GM21360 (cell line): ENCODE measurements around the gene NUFIP1.
"Not testable (repeated sequence)": the region's sequence is repeated elsewhere in the genome, so short reads cannot be mapped to it uniquely, and the experiment has no call there.

Experiments
- ATAC-seq: cut with Tn5 transposase; IDR thresholded peaks from one replicate; pipeline ENCODE4 v1.9.1; 2021; ENCODE audit warnings: mild to moderate bottlenecking, moderate library complexity; ENCODE audit not compliant: unreplicated experiment

The NUFIP1 gene

DNA sequence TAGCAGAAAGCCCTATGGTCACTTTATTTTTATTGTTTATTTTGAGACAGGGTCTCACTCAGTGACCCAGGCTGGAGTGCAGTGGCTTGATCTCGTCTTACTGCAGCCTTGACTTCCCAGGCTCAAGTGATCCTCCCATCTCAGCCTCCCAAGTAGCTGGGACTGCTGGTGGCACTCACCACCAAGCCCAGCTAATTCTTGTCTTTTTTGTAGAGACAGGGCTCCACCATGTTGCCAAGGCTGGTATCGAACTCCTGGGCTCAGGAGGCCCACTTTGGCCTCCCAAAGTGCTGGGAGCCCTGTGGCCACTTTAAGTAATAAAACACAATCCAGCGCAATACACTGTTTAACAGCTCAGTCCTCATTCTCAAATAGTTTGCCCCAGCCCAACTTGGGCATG lies 69.3 kb downstream of the NUFIP1 start:
- no peak for ATAC-seq

DNA sequence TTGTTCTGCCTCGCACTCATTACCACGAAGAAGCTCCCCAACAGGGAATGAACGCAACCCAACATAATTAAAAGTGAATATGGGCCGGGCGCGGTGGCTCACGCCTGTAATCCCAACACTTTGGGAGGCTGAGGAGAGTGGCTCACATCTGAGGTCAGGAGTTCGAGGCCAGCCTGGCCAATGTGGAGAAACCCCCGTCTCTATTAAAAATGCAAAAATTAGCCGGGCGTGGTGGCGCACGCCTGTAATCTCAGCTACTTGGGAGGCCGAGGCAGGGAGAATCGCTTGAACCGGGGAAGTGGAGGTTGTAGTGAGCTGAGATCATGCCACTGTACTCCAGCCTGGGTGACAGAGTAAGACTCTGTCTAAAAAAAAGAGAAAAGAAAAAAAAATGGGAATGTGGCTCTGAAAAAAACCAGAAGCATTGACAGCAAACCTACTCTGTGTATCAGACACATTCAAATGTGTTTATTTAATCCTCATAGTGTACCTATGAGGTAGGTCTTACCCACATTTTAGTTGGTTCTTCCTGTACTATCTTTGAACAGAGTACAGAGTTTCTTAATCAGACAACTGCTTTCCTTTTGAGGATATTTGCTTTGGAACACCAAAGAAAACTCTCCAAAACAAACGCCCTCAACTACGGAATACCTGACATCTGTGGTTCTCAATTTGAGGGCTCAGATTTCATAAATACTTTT lies 70.0 kb downstream of the NUFIP1 start:
- no peak for ATAC-seq

DNA sequence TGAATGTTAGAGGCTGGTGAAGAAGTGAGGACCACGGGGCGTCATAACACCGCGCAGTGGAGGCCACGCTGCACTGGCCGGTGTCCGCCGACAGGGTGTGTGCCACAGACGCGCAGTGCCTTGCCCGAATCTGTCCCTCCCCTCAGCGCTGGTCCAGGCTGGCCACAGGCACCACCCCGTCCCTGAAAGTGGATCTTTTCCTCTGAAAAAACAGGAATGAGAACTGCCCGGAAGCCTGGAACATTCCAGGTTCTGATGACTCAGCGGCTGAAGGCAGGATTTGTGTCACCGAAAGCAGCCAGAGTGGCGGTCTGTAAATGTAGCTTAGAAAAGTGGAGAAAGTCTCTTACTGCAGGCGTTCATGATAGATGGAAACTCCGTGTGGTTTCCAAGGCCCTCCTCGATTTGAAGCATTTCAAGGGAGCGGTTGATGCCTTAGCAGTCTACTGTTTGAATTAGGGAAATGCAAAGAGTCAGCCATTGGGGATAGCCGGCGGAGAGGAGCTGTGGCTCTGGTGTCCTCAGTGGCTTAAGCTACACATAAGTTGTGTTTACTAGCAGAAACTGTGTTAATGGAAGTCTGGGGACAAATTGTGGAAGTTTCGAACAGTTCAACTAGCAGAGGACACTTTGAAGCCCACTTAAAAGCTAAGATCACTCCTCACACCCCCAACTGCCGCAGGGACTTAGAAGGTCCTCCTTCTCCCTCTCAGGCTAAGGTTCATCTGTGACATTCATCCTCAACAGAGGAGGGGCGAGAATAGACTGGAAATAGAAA lies 70.8 kb downstream of the NUFIP1 start:
- peak; percentile 88 for ATAC-seq

DNA sequence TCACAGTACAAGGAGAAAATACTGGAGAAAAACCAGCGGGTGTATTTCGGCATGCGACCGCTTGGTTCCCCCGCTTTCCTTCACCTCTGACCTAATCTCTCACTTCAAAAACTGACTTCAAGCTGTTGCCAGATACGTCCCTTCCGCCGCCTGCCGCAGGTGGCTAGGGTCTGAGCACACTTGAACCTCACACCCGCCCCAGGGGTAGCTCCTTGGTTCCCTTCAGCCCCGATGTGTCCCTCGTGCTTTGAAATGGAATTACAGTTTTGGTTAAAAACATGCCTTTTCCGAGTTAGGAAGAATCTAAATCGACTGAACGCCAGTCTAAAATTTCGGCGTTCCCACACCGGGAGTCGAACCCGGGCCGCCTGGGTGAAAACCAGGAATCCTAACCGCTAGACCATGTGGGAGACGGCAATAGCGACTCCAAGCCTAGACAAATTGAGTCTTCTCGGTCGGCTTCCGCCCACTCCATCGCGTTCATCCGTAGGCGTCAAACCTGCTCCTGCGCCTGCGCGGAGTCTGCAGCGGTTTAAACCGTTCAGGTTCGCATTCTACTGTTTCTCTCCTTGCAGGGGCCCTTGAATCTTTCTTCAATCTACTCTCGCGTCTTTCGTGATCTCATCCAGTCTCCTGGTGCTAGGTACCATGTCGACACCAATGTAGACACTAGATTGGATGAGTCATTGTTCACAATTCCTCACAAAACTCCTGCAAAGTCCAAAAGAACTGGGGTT lies 71.5 kb downstream of the NUFIP1 start:
- peak; percentile 80 for ATAC-seq

DNA sequence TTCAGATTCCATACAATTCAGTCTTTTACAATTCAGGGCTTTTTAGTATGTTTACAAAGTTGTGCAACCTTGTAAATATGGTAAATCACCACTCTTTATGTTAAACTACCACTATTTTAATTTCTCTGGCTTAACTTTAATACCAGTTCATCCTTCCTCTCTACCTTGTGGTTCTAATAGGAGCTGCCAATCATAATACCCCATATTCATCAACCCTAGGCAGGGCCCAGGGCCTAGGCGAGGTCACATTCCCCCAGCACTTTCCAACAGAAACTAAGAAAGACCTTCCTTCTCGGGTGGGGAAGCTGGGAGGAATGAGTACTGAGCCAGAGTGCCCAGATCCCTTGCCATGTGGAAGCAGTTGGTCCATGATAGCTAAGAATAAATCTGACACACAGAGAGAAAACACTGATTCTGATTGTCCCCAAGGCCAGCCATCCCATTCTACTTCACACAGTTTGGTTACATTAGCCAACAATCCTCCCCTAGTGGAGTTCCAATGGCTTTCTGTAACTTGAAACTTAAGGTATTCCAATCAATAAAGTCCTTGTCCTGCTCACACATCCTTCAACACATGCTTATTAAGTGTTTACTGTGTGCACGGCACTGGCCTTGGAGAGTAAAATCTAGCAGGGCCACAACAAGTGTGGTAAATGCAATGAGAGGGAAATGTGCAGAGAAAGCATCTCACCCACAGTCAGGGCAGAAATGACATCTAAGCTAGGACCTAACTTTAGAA lies 76.8 kb downstream of the NUFIP1 start:
- no peak for ATAC-seq

DNA sequence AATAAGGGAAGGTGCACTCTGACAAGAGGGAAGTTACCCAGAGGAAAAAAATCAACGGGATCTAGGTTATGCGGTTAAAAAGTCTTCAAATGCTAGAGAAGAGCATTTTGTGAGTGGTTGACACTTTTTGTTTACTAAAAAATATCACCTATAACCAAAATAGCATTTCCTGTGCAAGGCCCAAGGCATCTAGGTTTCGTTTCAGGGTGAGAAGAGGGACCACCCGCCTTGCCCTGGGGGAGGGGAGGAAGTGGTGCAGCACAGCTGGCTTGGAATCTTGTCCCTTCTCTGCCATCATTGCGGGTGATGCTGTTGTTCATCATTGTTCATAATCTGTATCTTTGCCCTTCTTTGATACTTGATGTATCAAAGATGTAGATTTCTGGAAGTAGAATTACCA lies 80.6 kb downstream of the NUFIP1 start:
- no peak for ATAC-seq

DNA sequence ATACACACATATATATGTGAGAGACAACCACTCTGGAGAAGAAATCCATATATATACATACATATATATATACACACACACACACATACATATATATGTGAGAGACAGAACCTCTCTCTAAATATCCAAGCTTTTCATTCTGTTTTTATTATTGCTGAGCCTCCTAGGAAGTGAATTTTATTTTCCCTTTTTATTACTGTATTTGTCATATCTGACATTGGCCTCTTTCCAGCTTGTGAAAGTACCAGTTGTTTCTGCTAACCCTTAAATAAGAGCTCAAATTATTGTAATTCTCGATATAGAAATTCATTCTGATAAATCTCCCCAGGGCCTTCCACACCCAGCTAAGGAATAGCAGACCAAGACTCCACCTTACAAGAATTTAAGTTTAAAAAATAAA lies 81.0 kb downstream of the NUFIP1 start:
- ATAC-seq = no peak

DNA sequence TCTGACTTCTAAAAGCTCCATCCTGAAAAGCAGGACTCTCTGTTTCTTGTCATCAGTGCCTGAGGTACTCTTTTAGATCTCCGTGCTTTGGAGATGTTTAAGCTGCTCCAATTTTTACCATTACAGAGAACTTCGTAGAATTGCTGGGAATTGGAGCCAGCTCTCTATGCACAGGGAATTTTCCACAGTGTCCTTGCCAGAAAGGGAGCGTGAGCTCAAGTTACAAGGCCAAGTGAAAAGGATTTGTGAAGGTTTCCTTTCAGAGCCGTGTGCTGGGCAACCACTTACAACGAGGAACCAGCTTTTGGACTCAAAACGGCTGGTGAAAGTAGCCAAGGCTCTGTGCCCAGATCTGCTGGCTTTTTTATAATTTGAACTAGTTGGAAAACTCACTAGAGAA lies 82.6 kb downstream of the NUFIP1 start:
- ATAC-seq = no peak

DNA sequence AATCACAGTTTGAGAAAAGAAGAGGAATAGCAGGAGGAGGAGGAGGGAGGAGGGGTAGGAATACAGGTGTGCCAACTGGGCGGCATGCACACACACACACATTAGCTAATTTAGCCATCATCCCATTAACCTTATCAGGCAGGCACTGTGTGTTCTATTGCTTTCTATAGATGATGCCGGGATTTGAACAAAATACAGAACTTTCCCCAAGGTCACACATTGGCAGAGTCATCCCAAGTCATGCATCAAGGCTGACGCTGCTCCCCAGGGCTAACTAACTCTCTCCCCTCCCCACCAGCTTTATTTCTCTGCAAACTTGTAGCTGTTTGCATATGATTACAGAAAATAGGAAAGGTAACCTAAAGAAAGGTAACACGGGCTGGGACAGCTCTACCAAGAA lies 83.0 kb downstream of the NUFIP1 start:
- ATAC-seq = no peak

DNA sequence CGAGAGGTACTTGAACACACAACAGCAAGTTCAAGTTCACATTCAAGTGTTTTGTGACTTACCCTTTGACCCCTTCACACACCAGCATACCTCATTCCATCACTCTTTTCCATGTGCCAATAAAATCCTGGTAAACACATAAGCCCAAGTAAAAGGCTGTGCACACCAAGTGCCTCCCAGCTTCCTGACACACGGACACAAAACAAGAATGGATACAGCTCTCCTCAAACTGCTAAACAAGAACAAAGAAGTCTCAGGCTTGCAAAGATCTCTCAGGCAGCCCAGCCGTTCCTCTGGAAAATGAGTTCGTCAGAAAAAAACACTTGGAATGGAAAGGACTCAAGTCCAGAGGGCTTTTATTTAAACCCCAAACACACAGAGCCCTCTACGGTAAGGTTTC lies 83.7 kb downstream of the NUFIP1 start:
- ATAC-seq = no peak

DNA sequence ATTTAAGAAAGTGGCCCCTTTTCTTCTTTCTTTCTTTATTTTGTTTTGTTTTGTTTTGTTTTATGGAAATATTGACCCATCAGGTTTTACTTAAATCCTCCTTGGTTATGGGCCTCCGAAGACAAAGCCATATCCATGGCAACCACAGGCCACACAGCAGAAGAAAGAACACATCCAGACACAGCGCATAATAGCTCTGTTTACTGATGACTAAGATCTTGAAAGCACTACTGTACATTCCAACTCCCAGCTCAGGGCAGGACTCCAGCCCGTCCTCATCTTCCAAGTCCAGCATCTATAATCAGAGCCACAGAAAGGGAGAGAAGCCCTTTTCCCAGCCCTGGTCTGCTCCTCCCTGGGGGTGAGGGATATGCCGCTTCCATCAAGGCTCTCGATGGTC lies 84.3 kb downstream of the NUFIP1 start:
- no peak for ATAC-seq

DNA sequence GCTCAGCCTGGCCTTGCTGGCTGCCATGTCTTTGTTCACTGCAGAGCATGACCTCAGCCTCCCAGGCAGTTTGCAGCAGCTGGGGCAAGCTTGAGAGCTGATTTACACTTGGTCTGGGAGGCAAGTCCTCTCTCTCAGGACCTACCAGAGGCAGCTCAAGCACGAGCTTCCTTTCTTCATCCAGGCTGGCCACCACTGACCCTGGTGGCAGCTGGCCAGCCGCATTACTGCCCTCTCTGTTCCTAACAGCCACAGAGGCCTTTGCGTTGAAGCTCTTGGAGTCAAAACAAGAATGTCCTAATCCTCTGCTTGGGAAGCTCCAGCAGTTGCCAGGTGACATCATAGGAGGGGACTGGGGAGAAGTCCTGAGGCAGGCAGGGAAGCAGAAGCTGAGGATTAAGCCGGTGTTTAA lies 85.7 kb downstream of the NUFIP1 start:
- no peak for ATAC-seq

DNA sequence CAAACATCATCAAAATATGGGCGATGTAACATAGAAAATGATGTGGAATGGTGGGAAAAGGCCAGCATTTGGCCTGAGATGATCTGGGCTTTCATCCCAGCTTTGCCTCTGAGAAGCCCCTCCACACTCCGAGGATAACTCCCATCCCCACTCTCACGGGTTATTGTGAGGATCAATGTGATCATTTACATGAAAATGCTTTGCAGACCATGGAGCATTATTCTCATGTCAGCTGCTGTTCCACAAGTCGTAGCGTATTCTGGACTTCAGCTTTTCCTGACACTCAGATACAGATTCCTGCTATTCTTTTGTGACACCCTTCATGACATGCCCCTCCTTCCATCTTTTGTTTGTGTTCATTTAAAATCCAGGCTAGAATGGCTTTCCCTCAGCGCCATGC lies 86.5 kb downstream of the NUFIP1 start:
- no peak for ATAC-seq

DNA sequence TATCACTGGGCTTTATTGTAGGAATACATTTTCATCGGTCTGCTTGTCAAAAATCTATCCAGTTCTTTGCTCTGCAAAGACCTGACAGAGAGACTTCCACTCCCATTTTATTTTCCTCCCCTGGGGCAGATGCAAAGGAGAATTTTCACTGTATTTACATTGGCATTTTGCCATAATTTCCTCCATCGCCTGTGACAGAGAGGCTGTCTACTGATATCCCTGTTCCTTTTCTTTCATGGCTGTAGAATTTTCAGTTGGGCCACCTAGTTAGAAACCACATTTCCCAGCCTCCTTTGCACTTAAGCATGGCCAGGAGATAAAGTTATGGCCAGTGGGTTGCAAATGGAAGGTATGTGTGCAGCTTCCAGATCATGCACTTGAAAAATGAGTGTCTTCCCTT lies 89.3 kb downstream of the NUFIP1 start:
- ATAC-seq = no peak

DNA sequence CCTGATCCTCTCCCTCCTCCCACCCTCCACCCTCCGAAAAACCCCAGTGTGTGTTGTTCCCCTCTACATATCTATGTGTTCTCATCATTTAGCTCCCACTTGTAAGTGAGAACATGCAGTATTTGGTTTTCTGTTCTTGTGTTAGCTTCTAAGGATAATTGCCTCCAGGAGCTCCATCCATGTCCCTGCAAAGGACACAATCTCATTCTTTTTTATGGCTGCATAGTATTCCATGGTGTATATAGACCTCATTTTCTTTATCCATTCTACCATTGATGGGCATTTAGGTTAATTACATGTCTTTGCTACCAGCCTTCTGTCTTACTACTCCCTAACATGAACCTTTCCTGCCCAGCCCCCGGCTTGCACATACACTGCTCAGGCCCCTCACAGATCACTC lies 91.0 kb downstream of the NUFIP1 start:
- ATAC-seq = not testable (repeated sequence)

DNA sequence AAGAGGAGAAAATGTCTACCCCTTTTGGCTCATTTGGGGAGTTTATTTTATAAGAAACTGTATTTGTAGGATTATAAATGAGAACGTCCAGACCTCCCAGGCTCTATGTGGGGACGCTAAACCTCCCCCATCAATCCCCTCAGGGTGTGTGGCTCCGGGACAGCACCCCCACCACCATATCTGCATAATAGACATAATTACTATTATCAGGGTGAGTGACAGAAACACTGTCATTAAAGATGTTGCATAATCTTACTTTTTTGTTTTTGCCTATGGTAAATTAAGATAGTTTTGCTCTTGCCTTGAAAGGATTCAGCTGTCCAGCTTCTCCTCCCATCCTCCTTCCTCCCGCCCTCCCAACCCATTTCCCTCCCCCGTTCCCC lies 93.3 kb downstream of the NUFIP1 start:
- ATAC-seq = no peak

DNA sequence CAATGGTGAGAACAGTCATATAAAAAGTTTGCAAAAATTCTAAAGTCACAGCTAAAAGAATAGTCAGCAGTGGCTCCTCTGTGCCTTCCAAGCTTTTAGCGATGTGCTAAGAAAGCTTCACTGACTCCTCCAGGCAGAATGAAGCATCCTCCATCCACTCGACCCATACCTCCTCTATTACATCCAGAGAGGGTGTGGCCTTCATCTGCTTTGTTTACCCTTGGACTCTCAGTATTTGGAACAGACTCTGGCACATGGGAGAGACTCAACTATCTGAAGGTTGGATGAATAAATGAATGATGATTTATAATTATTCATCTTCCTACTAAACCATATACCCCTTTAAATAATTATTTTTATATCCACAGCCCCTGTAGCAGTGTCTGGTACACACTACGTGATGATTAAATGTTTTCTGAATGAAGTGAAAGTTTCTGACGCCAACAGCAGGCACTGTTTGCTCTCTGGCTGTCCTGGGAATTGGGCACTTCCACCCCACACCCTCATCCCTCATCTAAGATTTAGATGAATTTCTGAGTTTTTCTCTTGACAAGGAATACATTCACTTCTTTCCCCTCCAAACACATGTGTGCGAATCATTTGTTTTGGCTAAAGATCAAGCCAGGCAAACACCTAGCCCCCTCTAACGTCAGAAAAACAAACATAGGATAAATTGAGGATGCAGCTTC lies 93.9 kb downstream of the NUFIP1 start:
- no peak for ATAC-seq

DNA sequence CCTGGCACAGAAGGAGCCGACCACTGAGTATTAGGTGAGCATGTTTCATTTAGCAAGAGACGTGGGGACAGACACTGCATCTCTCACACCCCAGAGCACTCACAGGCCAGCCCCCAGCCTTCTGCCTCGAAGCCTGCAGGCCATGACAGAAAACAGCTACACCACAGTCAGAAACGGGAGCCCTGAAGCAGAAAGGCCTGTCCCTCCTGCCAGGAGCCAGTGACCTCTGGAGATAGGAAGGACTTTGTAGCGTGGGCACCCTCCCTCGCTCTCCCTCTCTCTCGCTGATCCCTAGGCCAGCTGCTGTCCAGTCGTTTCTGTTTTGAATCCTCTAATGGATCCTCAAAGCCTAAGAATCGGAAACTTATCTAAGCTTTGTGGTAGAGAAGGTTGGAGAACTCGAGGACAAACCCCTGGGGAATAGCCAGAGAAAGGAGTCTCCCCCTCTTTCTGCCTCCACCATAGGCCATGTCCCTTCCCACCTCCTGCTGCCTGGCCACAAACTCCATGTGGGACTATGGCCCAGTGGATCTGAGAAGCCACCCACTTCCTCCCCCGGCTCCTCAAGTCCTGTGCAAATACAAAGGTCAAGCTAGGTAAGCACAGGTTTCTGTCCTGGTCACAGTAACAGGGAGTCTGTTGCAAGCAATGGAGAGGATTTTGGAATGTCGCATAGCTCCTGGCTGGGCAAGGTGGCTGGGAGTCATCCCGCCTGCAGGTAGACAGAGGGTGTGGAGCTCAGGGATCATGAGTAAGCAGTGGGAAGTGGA lies 95.1 kb downstream of the NUFIP1 start:
- ATAC-seq = no peak
